ENCODE data around the gene CFAP251.

DNA sequence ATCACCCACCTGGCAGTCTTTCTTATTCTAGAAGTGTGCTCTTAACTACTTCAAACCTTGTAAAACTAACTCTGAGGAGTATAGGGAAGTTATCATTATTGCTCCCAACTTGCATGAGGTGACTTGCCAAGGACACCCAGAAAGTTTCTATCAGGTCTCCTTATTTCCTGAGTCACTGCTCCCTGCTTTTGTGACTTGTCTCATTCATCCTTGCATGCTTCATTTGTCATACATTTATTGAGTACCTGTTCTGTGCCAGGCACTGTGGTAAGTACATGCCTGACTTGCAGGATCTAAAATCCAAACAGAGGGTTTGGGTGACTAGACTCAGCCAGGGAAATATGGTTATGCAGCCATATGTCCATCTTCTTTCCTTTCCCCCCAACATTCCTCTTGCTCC lies 25.5 kb downstream of the CFAP251 start:
- no peak for TF ChIP-seq CTCF (IDR thresholded peaks at IDR 0.05 in 2 of 3, conservative IDR thresholded peaks at IDR 0.05 in 1 of 3; ENCODE audit: control insufficient read depth in 2 of 3, extremely low read depth in 1 of 3, insufficient read depth in 1 of 3, low read depth in 3 of 3, low read length in 3 of 3)
- TF ChIP-seq REST (IDR thresholded peaks at IDR 0.05; ENCODE audit: low read depth, low read length), result no peak
- TF ChIP-seq EGR1 (IDR thresholded peaks at IDR 0.05; ENCODE audit: borderline replicate concordance in 1 of 2, low read depth in 2 of 2, low read length in 2 of 2), result no peak
- TF ChIP-seq EZH2 (IDR thresholded peaks at IDR 0.05; ENCODE audit: borderline replicate concordance, control insufficient read depth, low read depth, low read length), result no peak
- TF ChIP-seq GABPA (IDR thresholded peaks at IDR 0.05; ENCODE audit: low read depth), result no peak
- no peak for TF ChIP-seq SP1 (IDR thresholded peaks at IDR 0.05; ENCODE audit: low read depth, low read length)

Measured in GM12878 (cell line).